Tibial nerve (tissue), 4 donors: Measurements from ENCODE around the gene PAK1.

Experiments used
- EP300 ChIP-seq, 2 donors: sonication (generic); formaldehyde crosslinking; IDR thresholded peaks; one replicate each; pipeline ENCODE4 v1.6.1; 2017; ENCODE audit warnings: antibody characterized with exemption in 2 of 2, mild to moderate bottlenecking in 1 of 2
- TF ChIP-seq, protein P1 (sequence below), 5 experiments: fragments of 200-600 bp in 3 of 5; fragments of 450-650 bp in 2 of 5; sonication (generic) in 3 of 5; IDR thresholded peaks; one replicate each; pipeline ENCODE4 v1.5.1; 2016 to 2019; ENCODE audit warnings: antibody characterized with exemption in 5 of 5, mild to moderate bottlenecking in 3 of 5, moderate library complexity in 2 of 5

DNA sequence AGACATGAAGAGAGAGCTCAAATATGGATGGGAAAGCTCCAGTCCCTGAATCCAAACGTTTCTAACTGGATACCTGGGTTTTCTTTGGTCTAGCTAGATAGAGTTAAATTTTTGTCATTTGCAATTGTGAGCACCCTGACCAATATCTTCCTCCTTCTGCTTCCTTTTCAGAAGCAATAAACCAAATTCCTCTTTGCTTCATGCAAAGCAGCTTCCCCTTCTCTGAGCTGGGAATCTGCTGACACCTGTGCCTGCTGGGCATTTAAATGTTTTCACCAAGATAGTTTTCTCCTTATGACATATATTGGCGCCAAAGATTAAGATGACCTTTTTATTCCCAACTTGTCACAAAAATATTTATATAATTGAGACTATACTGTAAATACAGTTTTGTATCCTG is 27.9 kb upstream of the PAK1 start:
- TF ChIP-seq, protein P1, sequence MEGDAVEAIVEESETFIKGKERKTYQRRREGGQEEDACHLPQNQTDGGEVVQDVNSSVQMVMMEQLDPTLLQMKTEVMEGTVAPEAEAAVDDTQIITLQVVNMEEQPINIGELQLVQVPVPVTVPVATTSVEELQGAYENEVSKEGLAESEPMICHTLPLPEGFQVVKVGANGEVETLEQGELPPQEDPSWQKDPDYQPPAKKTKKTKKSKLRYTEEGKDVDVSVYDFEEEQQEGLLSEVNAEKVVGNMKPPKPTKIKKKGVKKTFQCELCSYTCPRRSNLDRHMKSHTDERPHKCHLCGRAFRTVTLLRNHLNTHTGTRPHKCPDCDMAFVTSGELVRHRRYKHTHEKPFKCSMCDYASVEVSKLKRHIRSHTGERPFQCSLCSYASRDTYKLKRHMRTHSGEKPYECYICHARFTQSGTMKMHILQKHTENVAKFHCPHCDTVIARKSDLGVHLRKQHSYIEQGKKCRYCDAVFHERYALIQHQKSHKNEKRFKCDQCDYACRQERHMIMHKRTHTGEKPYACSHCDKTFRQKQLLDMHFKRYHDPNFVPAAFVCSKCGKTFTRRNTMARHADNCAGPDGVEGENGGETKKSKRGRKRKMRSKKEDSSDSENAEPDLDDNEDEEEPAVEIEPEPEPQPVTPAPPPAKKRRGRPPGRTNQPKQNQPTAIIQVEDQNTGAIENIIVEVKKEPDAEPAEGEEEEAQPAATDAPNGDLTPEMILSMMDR (IDR thresholded peaks at IDR 0.05): no peak
- no peak for TF ChIP-seq EP300 (IDR thresholded peaks at IDR 0.05)
